SU-DHL-6 (cell line): ENCODE measurements around the gene AKAP8L.

ENCODE experiments used
- CTCF ChIP-seq: fragments of 200-600 bp; sonication (generic); IDR thresholded peaks from one replicate; pipeline ENCODE4 v1.5.1; 2017; ENCODE audit warnings: antibody characterized with exemption, mild to moderate bottlenecking, low read length, moderate library complexity; ENCODE audit not compliant: insufficient read depth, poor library complexity, severe bottlenecking
- EZH2phosphoT487 ChIP-seq: fragments of 200-600 bp; sonication (generic), shearing (Covaris generic); conservative IDR thresholded peaks from 2 replicates; pipeline ENCODE4 v1.6.1; 2018; ENCODE audit warnings: mild to moderate bottlenecking, antibody characterized with exemption, low read length, moderate library complexity, mixed read lengths

GRCh38 chr19:15453091-15453578, 34.3 kb upstream of the AKAP8L start:
- TF ChIP-seq CTCF (no peak), EZH2phosphoT487 (no peak)
